Posterior vena cava (tissue), 2 donors: ENCODE results near the gene NTN4. TPM values are rescaled to one million over a fixed set of nuclear protein-coding genes. Genes with fewer than 3 reads are reported as not detected.
"Not testable (repeated sequence)": the region's sequence is repeated elsewhere in the genome, so short reads cannot be mapped to it uniquely, and the experiment has no call there.

Experiments used
- DNase-seq: peaks from one replicate; pipeline ENCODE4 v3.0.0-alpha.2; 2020; ENCODE audit warnings: low spot score
- intact Hi-C, 2 donors: fragments of 100-400 bp; cut with DNase I; formaldehyde crosslinking; loops; one replicate each; pipeline versions ENCODE4 v1.14.1 to v1.14.2; 2022 to 2023
- total RNA-seq, 2 donors: library from RNA; stranded (reverse); fragmentation: NEBNext Ultra II Directional; extraction: Animal tissue kit (Norgen Biotek cat#: 25700); gene quantifications; one replicate each; pipeline ENCODE4 v1.2.1, GENCODE V29; 2021
- donor health status: DM: yes; HTN: yes; CAD: no.
- donor health status: DM: yes; HTN: yes; CAD: no.

Gene NTN4
- total RNA-seq, 2 donors from 2014 or later: 20.5 to 24.6 TPM

DNA sequence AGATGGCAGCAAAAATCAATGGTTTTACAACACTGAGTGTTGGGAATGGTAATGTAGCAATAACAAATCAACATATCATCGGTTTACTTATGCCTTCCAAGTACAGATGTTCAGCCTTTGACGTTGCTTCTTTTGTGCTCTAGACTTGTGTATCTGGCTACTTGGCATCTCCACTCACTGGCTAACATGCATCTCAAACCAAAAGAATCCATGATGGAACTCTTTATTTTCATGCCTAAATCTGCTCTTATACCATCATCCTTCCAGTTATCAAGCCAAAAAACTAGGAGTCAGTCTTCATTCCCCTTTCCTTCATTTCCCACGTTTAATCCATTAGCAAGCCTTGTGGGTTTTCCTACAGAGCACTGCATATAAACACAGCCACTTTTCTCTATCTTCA lies 150.0 kb downstream of the NTN4 start:
- intact Hi-C loops: no loop called here

GRCh38 chr12:95637471-95638155 lies 153.0 kb downstream of the NTN4 start:
- no peak for DNase-seq
- intact Hi-C loops: no loop called here

More for the DNA sequence above, 150.0 kb downstream of the NTN4 start:
- no peak for DNase-seq

GRCh38 chr12:95637010-95637409 lies 153.6 kb downstream of the NTN4 start:
- intact Hi-C loops: no loop called here

DNA sequence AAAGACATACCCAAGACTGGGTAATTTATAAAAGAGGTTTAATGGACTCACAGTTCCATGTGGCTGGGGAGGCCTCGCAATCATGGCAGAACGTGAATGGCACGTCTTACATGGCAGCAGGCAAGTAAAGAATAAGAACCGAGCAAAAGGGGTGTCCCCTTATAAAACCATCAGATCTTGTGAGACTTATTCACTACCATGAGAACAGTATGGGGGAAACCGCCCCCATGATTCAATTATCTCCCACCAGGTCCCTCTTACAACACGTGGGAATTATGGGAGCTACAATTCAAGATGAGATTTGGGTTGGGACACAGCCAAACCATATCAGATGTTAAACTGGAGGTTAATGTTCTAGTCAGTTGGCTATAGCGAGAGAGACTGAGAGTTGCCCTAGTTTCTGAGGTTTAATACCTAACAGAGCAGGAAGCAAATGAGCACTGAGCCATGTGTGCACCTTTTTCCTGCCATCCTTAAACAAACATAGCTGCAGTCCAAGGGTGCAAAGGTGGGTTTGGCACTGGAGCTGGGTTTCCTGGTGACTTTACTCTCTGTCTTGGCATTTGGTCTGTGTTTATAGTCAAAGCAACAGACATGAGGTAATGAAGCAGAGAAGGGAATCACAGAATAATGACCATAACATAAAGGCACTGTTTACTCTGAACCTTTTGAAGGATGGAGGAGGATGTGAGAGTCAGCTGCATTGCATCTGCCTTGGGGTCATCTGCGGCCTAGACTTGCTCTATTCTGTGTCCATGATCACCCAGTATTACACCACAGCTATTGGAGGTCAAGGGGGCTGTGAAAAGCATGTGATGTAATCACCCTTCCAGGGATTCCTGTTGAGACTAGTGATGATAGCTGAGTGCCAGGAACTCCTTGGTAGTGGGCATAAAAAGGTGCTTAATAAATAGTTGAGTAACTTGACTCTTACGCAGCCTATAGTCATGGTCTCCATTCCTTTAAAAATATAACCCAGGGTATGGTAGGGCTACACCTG lies 155.6 kb downstream of the NTN4 start:
- DNase-seq: no peak
- intact Hi-C loops: no loop called here

More at GRCh38 chr12:95637010-95637409, 153.6 kb downstream of the NTN4 start:
- DNase-seq: no peak

DNA sequence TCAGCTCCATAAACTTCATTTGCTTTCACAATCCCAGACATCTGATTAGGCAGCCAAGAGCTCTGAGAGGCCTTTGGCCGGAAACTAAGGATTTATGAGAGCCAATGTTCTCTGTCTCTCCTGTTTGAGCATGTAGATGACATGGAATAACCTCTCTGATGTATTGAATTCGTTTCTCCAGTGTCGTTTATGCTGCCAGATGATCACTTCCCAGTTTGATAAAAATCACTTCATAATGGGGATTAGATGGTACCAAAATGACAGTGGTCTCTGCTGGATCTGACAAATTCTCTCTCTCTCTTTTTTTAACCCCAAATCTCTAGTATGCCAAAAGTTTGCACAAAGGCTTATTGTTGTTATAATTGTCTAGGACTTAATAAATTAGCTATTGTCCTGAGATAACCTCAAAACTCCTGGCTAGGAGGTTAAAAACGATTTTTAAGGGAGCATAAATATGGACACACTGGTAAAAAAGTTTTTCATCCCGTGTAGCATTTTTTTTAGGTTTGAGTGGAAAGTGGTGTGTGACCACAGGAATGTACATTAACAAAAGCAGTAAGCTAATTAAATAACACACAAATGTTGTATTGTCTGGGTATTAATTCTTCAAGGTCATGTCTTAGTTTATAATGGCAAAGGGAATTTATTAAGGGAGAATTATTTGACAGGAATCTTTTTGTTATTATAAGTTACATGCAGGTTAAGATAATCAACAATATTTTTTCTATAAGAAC lies 156.7 kb downstream of the NTN4 start:
- intact Hi-C loops: no loop called here
- DNase-seq: no peak

DNA sequence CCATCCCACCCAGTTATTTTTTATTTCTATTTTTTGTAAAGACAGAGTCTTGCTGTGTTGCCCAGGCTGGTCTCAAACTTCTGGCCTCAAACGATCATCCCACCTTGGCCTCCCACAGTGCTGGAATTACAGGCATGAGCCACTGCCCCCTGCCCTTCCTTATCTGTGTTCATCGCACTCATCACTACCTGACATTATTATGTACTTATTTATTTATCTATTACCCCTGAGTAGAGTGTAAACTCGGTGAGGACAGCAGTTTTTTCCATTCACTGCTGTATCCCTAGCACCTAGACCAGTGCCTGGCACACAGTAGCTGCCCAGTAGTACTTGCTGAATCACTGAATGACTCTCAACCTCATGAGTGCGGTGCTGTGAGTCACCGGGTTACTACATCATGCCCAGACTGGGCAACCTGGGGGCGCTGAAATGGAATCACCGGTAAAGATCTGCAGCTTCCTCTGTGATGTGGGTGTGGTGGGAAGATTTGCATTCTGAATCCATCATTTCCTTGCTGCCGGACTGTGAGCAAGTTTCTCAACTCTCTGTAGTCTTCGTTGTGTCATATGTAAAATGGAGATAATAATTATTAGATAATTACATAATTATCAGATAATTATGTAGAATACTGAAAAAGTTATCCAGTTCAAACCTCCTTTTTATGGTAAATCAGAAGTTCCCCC lies 157.4 kb downstream of the NTN4 start:
- intact Hi-C loops: no loop called here
- DNase-seq: no peak

GRCh38 chr12:95630496-95630895 lies 160.1 kb downstream of the NTN4 start:
- no peak for DNase-seq
- intact Hi-C loops: no loop called here

DNA sequence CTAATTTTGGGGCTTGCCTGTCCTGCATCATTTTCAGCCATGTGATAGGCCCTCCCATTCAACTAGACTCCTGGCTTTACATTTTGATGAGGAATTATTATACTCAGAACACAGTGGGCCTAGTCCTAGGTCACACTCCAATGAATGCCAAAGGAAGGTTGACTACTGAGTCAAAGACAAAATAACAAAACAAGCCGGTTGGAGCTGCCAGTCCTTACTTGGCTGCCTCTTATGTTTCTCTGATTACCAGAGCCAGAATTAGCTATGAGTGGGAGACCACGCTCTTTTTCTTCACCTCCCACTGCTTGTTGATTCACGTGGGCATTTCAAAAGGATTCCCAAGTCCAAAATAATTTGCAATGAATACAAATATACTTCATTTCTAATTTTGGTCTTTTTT lies 161.2 kb downstream of the NTN4 start:
- intact Hi-C loops: no loop called here
- no peak for DNase-seq

- intact Hi-C loops: no loop called here
Observed at GRCh38 chr12:95626854-95627253, 163.7 kb downstream of the NTN4 start.

GRCh38 chr12:95625012-95625411 lies 165.6 kb downstream of the NTN4 start:
- no peak for DNase-seq
- intact Hi-C loops: no loop called here

More at GRCh38 chr12:95626854-95627253, 163.7 kb downstream of the NTN4 start:
- no peak for DNase-seq

- DNase-seq: no peak
- intact Hi-C loops: no loop called here
Observed at GRCh38 chr12:95624589-95624988, 166.0 kb downstream of the NTN4 start.

DNA sequence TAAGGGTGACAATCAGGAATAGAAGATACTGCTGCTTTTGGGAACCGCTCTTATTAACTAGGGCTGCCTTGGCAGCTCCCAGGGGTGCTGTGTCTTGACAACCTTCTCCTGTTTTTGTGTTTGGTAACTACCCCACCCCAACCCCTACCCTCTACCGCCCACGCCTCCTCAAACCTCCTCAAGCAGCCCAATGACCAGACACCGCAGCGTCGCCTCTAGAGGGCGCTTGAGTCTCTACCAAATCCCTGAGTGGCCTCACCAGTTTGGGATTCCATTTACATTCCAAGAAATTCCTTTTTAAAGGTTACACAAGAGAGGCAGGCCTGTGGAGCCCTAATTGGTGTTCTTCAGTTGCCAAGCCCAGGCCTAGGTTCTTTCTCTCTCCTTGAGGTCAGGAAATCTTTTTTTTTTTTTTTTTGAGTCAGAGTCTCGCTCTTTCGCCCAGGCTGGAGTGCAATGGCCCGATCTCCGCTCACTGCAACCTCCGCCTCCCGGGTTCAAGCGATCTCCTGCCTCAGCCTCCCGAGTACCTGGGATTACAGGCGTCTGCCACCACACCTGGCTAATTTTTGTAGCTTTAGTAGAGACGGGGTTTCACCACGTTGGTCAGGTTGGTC lies 166.9 kb downstream of the NTN4 start:
- intact Hi-C loops: no loop called here
- peak; percentile 85 for DNase-seq

DNA sequence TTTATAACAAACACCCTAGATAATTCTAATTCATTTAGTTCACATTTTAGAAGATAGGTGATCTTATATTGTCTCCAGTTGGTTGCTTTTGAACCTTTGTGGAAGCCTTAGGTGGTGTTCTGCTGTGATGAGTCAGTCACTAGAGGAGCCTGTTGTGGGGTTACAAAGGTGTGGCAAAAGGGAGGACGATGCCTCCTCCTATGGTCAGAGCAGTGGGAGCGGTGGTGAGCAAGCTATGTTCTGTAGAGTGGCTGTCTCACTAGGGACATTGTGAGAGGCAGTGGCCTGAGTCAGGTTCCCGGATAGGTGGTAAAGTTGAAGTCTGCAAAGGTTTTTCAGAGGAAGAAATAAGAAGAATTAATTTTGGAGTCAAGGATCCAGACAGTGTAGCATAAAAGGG lies 167.7 kb downstream of the NTN4 start:
- intact Hi-C loops: no loop called here
- DNase-seq: no peak

DNA sequence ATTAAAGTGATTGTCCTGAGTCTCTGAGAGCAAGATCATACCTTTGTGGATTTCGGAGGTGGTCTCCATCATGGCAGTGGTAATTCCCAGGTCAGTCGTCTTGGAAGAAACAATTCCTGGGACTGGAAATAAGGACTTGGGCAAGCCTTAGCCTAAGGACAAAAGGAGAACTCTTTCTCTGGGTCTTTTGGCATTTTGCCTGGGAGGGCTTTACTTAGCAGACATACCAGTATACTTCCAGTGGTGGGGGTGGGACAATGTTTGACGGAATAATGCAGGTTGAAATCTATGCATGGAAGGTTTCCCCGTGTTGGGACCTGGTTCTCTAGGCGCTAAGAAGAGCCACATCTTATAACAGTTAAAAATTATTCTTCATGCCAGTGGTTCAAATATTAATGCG lies 168.8 kb downstream of the NTN4 start:
- intact Hi-C loops: no loop called here
- no peak for DNase-seq

- no peak for DNase-seq
- intact Hi-C loops: no loop called here
Observed at GRCh38 chr12:95620171-95620570, 170.4 kb downstream of the NTN4 start.

DNA sequence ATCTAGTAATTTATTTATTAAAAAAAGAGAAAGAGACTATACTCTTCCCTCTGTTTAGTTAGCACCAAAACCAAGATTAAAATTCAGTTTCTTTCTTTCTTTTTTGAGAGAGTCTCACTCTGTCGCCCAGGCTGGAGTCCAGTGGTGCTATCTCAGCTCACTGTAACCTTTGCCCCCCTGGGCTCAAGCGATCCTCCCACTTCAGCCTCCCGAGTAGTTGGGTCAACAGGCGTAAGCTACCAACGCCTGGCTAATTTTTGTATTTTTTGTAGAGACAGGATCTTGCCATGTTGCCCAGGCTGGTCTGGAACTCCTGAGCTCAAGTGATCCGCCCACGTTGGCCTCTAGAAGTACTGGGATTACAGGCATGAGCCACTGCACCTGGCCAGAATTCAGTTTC lies 174.1 kb downstream of the NTN4 start:
- intact Hi-C loops, DNase-seq: not testable (repeated sequence)

- intact Hi-C loops: no loop called here
- no peak for DNase-seq
Observed at GRCh38 chr12:95615749-95616148, 174.8 kb downstream of the NTN4 start.

- intact Hi-C loops: no loop called here
- no peak for DNase-seq
Observed at GRCh38 chr12:95614390-95614982, 176.1 kb downstream of the NTN4 start.
